GM18909 (cell line): ENCODE measurements around the gene C7orf25.

ENCODE experiments used
- ATAC-seq: cut with Tn5 transposase; IDR thresholded peaks from one replicate; pipeline ENCODE4 v1.9.1; 2021; ENCODE audit warnings: mild to moderate bottlenecking; ENCODE audit not compliant: unreplicated experiment, poor library complexity

The C7orf25 gene

DNA sequence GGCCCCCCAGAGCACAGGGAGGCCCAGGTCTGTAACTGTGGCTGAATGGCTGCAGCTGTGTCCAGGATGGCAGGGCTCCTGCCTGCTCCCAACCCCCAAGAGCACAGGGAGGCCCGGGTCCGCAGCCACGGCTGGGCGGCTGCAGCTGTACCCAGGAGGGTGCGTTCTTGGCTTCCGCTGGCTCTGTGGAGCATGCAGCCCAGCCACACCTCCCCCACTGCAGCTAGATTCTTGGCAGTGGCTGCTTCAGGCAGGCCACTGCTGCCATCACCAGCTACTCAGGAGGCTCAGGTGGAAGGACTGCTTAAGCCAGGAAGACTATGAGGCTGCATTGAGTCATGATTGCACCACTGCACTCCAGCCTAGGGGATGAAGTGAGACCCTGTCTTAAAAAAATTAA lies 27.9 kb downstream of the C7orf25 start:
- peak; percentile 70 for ATAC-seq

DNA sequence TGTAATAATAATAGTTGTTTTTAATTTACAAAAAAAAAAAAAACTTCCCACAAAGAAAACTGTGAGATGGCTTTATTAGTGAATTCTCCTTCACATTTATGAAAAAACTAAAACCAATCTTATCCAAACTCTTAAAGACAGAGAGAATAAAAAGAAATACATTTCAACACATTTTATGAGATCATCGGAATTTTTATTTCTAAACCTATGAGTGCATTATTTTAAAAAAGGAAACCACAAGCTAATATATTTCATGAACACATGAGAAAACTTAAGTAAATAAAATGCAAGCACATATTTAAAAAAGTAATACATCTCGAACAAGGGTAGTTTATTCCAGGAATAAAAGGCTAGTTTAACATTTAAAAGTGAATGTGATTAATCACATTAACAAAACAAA lies 31.5 kb downstream of the C7orf25 start:
- no peak for ATAC-seq

DNA sequence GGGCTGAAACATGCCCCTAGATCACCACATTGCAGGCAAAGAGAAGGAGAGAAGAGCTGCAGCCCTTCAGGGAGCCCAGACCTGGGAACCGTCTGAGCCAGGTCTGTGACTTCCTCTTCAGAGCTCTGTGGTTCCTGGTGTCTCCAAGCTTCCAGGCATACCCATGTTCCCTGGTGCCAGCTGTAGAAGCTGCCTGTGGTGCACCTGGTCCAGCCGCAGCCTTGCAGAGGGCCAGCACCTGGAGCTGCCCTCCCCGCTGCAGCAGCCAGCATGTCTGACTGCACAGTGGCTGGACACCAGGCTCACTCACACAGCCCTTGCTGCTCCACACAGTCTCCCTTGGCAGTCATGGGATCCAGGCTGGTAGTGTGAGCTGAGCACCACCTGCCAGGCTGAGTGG lies 33.6 kb downstream of the C7orf25 start:
- no peak for ATAC-seq

DNA sequence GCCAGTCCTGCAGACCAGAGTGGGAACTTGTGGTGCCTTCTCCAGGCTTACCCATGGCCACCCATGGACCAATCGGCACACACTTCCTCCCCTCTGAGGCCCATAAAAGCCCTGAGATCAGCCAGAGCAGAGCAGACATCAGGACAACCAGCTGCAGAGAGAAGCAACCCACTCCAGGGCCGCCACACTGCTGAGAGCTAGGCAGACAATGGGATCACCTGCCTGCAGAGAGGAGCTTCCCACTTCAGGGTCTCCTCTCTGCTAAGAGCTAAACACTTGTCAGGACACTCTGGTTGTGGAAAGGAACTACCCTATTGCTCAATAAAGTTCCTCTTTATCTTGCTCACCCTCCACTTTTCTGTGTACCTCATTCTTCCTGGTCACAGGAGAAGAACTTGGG lies 34.0 kb downstream of the C7orf25 start:
- no peak for ATAC-seq

- peak; percentile 94 for ATAC-seq
These were observed 35.4 kb downstream of the C7orf25 start for GRCh38 chr7:42876182-42877068.

DNA sequence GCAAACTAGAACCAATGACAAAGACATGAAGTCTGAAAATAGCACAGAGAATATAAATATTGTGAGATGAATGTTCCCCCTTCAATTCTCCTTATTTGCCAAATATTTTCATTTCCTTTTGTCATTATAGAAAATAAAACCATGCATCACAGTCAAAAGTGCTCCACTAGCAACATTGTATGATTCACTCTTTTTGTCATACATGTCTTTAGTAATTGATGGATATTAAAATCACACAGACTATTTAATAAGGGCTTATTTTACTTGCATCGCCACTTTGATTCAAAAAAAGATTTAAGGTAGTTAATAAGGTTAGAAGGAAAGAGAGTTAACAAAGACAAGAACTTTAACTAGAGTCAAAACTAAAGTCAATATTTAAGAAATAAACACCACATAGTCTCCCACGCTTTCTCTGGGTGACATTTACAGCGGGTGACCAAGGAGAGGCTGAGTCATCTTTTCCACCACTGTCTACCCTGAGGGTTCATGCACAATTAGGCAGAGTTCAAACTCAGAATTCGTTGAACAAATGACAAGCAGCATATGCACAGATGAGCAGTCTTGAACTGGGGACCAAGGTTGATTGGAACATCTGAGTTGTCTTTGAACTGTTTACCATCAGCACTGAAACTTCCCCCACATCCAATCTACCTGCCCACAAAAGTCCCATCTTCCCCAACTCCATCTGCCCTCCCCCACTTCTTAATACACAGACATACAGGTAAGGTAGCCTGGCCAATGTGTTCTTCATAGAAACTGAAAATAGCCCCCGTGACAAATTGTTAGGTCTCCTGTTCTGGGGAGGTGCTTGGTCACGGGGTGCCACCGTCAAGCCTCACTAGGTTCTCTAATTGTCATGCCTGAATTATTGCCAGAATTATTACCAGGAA lies 42.5 kb downstream of the C7orf25 start:
- peak; percentile 100 for ATAC-seq

- no peak for ATAC-seq
These were observed 43.4 kb downstream of the C7orf25 start for GRCh38 chr7:42868480-42868879.
